ENCODE results near the gene RAD23A. TPM values are rescaled to one million over a fixed set of nuclear protein-coding genes. Genes with fewer than 3 reads are reported as not detected.

The RAD23A gene
- total and polyA plus RNA-seq, 10 of the 15 experiments (the other 5 are each of a cell fraction or from before 2014, with no cell fraction given), result 8.8 to 198 (median 119) TPM

DNA sequence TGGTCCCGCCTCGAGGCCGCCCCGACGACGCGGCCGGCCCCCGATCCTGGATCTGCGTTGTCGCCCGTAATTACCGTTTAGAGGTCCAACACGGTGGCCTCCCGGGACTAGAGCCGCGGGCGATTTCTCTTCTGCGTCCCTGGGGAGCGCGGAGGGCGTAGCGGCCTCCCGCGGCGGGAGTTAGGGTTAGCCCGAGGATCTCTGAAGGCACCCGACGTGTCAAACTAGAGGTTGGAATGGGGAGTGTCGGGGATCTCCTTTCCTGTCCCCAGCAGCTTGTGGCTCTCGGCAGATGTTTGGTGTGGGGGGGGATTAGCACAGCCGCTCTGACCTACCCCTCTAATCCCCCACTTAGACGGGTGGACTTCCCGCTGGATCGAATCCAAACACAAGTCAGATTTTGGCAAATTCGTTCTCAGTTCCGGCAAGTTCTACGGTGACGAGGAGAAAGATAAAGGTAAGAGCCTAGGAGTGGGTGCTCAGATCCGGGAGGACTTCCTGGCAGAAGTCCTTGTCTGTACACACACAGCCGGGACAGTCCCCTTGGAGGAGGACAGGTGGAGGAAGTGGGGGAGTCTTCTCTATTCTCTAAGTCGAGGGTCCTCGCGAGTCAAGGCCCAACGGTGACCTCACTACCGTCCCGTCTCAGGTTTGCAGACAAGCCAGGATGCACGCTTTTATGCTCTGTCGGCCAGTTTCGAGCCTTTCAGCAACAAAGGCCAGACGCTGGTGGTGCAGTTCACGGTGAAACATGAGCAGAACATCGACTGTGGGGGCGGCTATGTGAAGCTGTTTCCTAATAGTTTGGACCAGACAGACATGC is 6.7 kb upstream of the RAD23A start:
- WGBS (ENCODE audit: insufficient coverage, insufficient replicate concordance, low lambda C conversion rate, missing lambda C conversion rate), result 1% methylated on average over 54 of the region's 54 CpGs
- peak; percentile 92; the same call in 1 of the 2 replicates for TF ChIP-seq ZNF207 (IDR thresholded peaks at IDR 0.05; ENCODE audit: borderline replicate concordance)
- TF ChIP-seq, protein P1, sequence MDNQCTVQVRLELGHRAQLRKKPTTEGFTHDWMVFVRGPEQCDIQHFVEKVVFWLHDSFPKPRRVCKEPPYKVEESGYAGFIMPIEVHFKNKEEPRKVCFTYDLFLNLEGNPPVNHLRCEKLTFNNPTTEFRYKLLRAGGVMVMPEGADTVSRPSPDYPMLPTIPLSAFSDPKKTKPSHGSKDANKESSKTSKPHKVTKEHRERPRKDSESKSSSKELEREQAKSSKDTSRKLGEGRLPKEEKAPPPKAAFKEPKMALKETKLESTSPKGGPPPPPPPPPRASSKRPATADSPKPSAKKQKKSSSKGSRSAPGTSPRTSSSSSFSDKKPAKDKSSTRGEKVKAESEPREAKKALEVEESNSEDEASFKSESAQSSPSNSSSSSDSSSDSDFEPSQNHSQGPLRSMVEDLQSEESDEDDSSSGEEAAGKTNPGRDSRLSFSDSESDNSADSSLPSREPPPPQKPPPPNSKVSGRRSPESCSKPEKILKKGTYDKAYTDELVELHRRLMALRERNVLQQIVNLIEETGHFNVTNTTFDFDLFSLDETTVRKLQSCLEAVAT (IDR thresholded peaks at IDR 0.05), result peak; percentile 69
- 0 out of 2 replicates have a peak, but pooled peaks have one; percentile 18 for TF ChIP-seq DPF2 (IDR thresholded peaks at IDR 0.05)
- TF ChIP-seq SRF (IDR thresholded peaks at IDR 0.05; ENCODE audit: low read depth in 2 of 2, low read length in 2 of 2), result no peak
- no peak for TF ChIP-seq E2F4 (IDR thresholded peaks at IDR 0.05; ENCODE audit: low read depth, low read length)
- TF ChIP-seq SMARCA5 (IDR thresholded peaks at IDR 0.05), result 0 out of 2 replicates have a peak, but pooled peaks have one; percentile 5
- TF ChIP-seq RB1 (IDR thresholded peaks at IDR 0.05; ENCODE audit: borderline replicate concordance), result 0 out of 2 replicates have a peak, but pooled peaks have one; percentile 64
- peak; percentile 42 for TF ChIP-seq SKIL (IDR thresholded peaks at IDR 0.05; ENCODE audit: low read depth, poor library complexity, severe bottlenecking)
- no peak for TF ChIP-seq MAX (IDR thresholded peaks at IDR 0.05; ENCODE audit: low read depth, low read length)
- no peak for TF ChIP-seq CEBPB (IDR thresholded peaks at IDR 0.05; ENCODE audit: borderline replicate concordance in 1 of 2, low read depth in 2 of 2, low read length in 2 of 2)
- TF ChIP-seq MEF2B (IDR thresholded peaks at IDR 0.05; ENCODE audit: partially characterized antibody, poor library complexity, severe bottlenecking), result peak; percentile 82
- TF ChIP-seq KLF5 (IDR thresholded peaks at IDR 0.05; ENCODE audit: partially characterized antibody), result peak; percentile 5
- TF ChIP-seq MXI1 (IDR thresholded peaks at IDR 0.05; ENCODE audit: low read depth, low read length), result 0 out of 2 replicates have a peak, but pooled peaks have one; percentile 38
- peak; percentile 69; the same call in 1 of the 2 replicates for TF ChIP-seq NFXL1 (IDR thresholded peaks at IDR 0.05; ENCODE audit: borderline replicate concordance)
- TF ChIP-seq IKZF1 (conservative IDR thresholded peaks at IDR 0.05), result peak; percentile 58
- peak; percentile 48 for TF ChIP-seq POLR2AphosphoS5 (IDR thresholded peaks at IDR 0.05; ENCODE audit: low read length)

More for the DNA sequence above, 6.7 kb upstream of the RAD23A start:
- DNase-seq (ENCODE audit: low read depth, low spot score), result no peak
- Histone ChIP-seq H3K27me3 (replicated peaks in 1 of 2; ENCODE audit: control insufficient read depth in 2 of 2, insufficient read depth in 2 of 2, low read length in 1 of 2) (no peaks in the 10 kb centered on the region), H4K20me1 (ENCODE audit: control insufficient read depth, insufficient read depth) (peaks cover 12% of the 10 kb centered on the region; the same call in 1 of the 2 replicates), H3K9ac (ENCODE audit: control insufficient read depth, insufficient read depth, low read length) (peak overlapping the region; percentile 99), H3K4me2 (ENCODE audit: control insufficient read depth, insufficient read depth) (peak overlapping the region; percentile 78), H2AFZ (ENCODE audit: control insufficient read depth, low read depth, low read length) (peak overlapping the region; percentile 18; the same call in 1 of the 2 replicates), H3K4me3 (peak overlapping the region; percentile 90), H3K36me3 (ENCODE audit: control insufficient read depth in 2 of 2, insufficient read depth in 2 of 2, low read length in 1 of 2) (peaks cover 20 to 34% of the 10 kb centered on the region in 2 experiments), H3K79me2 (ENCODE audit: control insufficient read depth, insufficient read depth, low read length) (peaks cover 51% of the 10 kb centered on the region), H3K4me1 (ENCODE audit: control insufficient read depth, insufficient read depth, low read length) (peaks cover 53% of the 10 kb centered on the region), H3K9me3 (replicated peaks; ENCODE audit: control insufficient read depth, insufficient read depth, low read length) (no peaks in the 10 kb centered on the region), H3K27ac (ENCODE audit: control insufficient read depth, insufficient read depth) (peak overlapping the region; percentile 88)
- ChIA-PET RAD21 (ENCODE audit: unreplicated experiment) (interaction anchor here (0.8 kb wide), 1 partner anchor 26 kb away, joined by 3 read pairs; no protein-coding TSS in a partner anchor), POLR2A (interaction anchor here (1.1 to 3.1 kb wide), 3 partner anchors 15 to 46 kb away, joined by 3 to 11 read pairs (median 11); no protein-coding TSS in a partner anchor), CTCF (interaction anchor here (1.0 kb wide), 1 partner anchor 39 kb away, joined by 4 read pairs; no protein-coding TSS in a partner anchor), SMC1A (ENCODE audit: uncharacterized antibody, unreplicated experiment) (interaction anchor here (0.7 to 1.5 kb wide), 5 partner anchors 20 to 269 kb away, joined by 3 to 5 read pairs (median 4); partner anchors contain the start of gene GCDH)
- no TSS peak for BruUV-seq (replicated peaks)
- in situ Hi-C loops (cut with MboI), result no loop called here
- peak; percentile 69 for FAIRE-seq
- ATAC-seq, result peak; percentile 9
- intact Hi-C loops (cut with micrococcal nuclease; ENCODE audit: unreplicated experiment), result loop anchor here (1.0 to 5.0 kb wide), 2 partner anchors 54 to 152 kb away; no protein-coding TSS in a partner anchor

All from GM12878 (cell line).